Right lobe of liver (tissue), 6 donors: Measurements from ENCODE around the gene LDHB. TPM values are rescaled to one million over a fixed set of nuclear protein-coding genes. Genes with fewer than 3 reads are reported as not detected.
"Not testable (repeated sequence)": the region's sequence is repeated elsewhere in the genome, so short reads cannot be mapped to it uniquely, and the experiment has no call there.

Source experiments
- ATAC-seq, 4 donors: fragments of 200-7000 bp; cut with Tn5 transposase; one replicate each; pipeline ENCODE4 v1.9.1; 2020; ENCODE audit warnings: mild to moderate bottlenecking in 4 of 4, moderate library complexity in 4 of 4
- DNase-seq, 3 donors: peaks; one replicate each; pipeline ENCODE4 v3.0.0-alpha.2; 2020
- H3K27ac ChIP-seq, 3 donors: fragments of 200-600 bp; one replicate each; pipeline ENCODE4 v1.8.0; 2022
- H3K27me3 ChIP-seq, 2 donors: fragments of 200-600 bp; one replicate each; pipeline ENCODE4 v1.8.0; 2022
- H3K36me3 ChIP-seq, 4 donors: fragments of 200-600 bp; sonication (generic) in 1 of 4; one replicate each; pipeline versions ENCODE4 v1.5.1 to v1.8.0; 2017 to 2022; ENCODE audit warnings: control low read depth in 1 of 4
- H3K4me1 ChIP-seq, 4 donors: fragments of 200-600 bp; sonication (generic) in 1 of 4; one replicate each; pipeline versions ENCODE4 v1.5.1 to v1.8.0; 2017 to 2022; ENCODE audit warnings: control low read depth in 1 of 4
- H3K4me3 ChIP-seq, 3 donors: fragments of 200-600 bp; one replicate each; pipeline ENCODE4 v1.8.0; 2022
- H3K9me3 ChIP-seq, 4 donors: fragments of 200-600 bp; sonication (generic) in 1 of 4; one replicate each; pipeline versions ENCODE4 v1.5.1 to v1.8.0; 2017 to 2022; ENCODE audit warnings: control low read depth in 1 of 4
- CTCF ChIP-seq, 4 donors: fragments of 200-600 bp in 3 of 4; fragments of 450-650 bp in 1 of 4; IDR thresholded peaks; one replicate each; pipeline versions ENCODE4 v1.5.1 to v1.8.0; 2016 to 2022; ENCODE audit warnings: antibody characterized with exemption in 4 of 4, mild to moderate bottlenecking in 2 of 4
- POLR2A ChIP-seq: fragments of 450-650 bp; IDR thresholded peaks from one replicate; pipeline ENCODE4 v1.6.1; 2017; ENCODE audit warnings: antibody characterized with exemption, mild to moderate bottlenecking
- WGBS: methylation state at CpG from one replicate; pipeline ENCODE4 v1.1.6; 2018; ENCODE audit warnings: low coverage, low lambda C conversion rate; ENCODE audit not compliant: insufficient coverage; ENCODE audit errors: missing lambda C conversion rate; 5-methylcytosine and 5-hydroxymethylcytosine counted together
- intact Hi-C, 2 donors: fragments of 100-400 bp; cut with DNase I; formaldehyde crosslinking; loops; one replicate each; pipeline versions ENCODE4 v1.11.2 to v1.14.1; 2022
- total RNA-seq, 6 experiments: library from RNA; depleted of rRNA in 2 of 6; stranded (reverse); fragments of >200 nt in 2 of 6; fragmentation: NEBNext Ultra II Directional in 3 of 6; extraction: Animal tissue kit (Norgen Biotek cat#: 25700) in 3 of 6; gene quantifications; one replicate each; pipeline versions ENCODE4 v1.1.0 to v1.2.4, GENCODE V29; 2016 to 2023
- donor health status: DM: no; HTN: yes; CAD: no.
- donor health status: DM: no; HTN: no; CAD: no.
- donor health status: DM: no; HTN: no; CAD: no.
- donor health status: DM: no; HTN: yes; CAD: no.
- donor health status: DM: no; HTN: yes; CAD: no.

The LDHB gene
- total RNA-seq, 6 experiments from 2014 or later, result 12.4 to 28.1 (median 17.8) TPM

GRCh38 chr12:21598651-21599050, 59.0 kb downstream of the LDHB start:
- no peaks in the 10 kb centered on the region for H3K36me3 ChIP-seq
- DNase-seq, result no peak
- no peaks in the 10 kb centered on the region for H3K9me3 ChIP-seq
- intact Hi-C loops, result no loop called here
- TF ChIP-seq POLR2A (no peak), CTCF (IDR thresholded peaks at IDR 0.05) (no peak)
- ATAC-seq, result peak; percentile 56 to 82 (median 57)
- H3K27me3 ChIP-seq, result no peaks in the 10 kb centered on the region
- peak overlapping the region in 2 of 3 donors; percentile 9 to 16 for H3K4me3 ChIP-seq
- peaks cover 0 to 39% (median 5%) of the 10 kb centered on the region in 4 donors for H3K4me1 ChIP-seq
- H3K27ac ChIP-seq, result peak overlapping the region in 2 of 3 donors; percentile 93 to 97
- WGBS, result 25% methylated on average over 4 of the region's 4 CpGs

DNA sequence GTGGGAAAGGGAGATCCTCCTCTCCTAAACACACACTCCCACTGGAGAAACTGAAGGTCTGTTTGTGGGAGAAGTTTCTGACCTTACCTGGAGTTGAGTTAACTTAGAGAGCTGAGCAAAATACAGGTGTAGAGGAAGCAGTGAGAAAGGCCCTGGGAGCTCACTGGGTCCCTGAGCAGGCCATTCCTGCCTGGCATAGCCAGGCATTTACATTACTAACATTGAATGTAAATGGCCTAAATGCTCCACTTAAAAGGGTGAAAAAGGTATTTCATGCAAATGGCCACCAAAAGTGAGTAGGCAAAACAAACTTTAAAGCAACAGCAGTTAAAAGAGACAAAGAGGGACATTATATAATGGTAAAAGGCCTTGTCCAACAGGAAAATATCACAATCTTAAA, 62.3 kb downstream of the LDHB start:
- H3K27ac ChIP-seq, H3K4me3 ChIP-seq, intact Hi-C loops, H3K27me3 ChIP-seq, ATAC-seq, H3K36me3 ChIP-seq, H3K9me3 ChIP-seq, DNase-seq: not testable (repeated sequence)
- peaks cover 0 to 31% (median 5%) of the 10 kb centered on the region in 4 donors for H3K4me1 ChIP-seq

- WGBS, result 74% methylated on average over 3 of the region's 3 CpGs
- Histone ChIP-seq H3K4me1 (peaks cover 0 to 20% (median 5%) of the 10 kb centered on the region in 4 donors), H3K9me3 (no peaks in the 10 kb centered on the region), H3K36me3 (no peaks in the 10 kb centered on the region), H3K4me3 (no peak overlapping the region), H3K27me3 (no peaks in the 10 kb centered on the region), H3K27ac (peak overlapping the region in 1 of 3 donors; percentile 56)
- ATAC-seq, result no peak
- DNase-seq, result no peak
- intact Hi-C loops, result no loop called here
- TF ChIP-seq POLR2A (no peak), CTCF (IDR thresholded peaks at IDR 0.05) (no peak)
Measured at GRCh38 chr12:21585485-21585884, 72.2 kb downstream of the LDHB start.

Other genes starting within 250 kb of the LDHB start
- 10 to 100 TPM in 3 of 6 experiments, 1 to 10 TPM in 3; 6.5 to 12.7 (median 10.4) TPM for gene PYROXD1, start 220.2 kb downstream of the LDHB start, total RNA-seq
- gene RECQL, start 156.2 kb downstream of the LDHB start, total RNA-seq, result 10 to 100 TPM in 4 of 6 experiments, 1 to 10 TPM in 2; 8.9 to 21.2 (median 13.1) TPM
- 10 to 100 TPM; 13.7 to 25.2 (median 18.1) TPM for gene GOLT1B, start 156.1 kb downstream of the LDHB start, total RNA-seq
- 1 to 10 TPM in 2 of 6 experiments, under 1 TPM in 3, not detected in 1; 0.24 to 6.9 (median 0.56) TPM for gene SPX, start 131.5 kb downstream of the LDHB start, total RNA-seq
- gene GYS2, start 53.0 kb downstream of the LDHB start, total RNA-seq, result 10 to 100 TPM; 28.4 to 72.4 (median 47.1) TPM
- gene KCNJ8, start 116.9 kb upstream of the LDHB start, total RNA-seq, result 10 to 100 TPM in 5 of 6 experiments, 1 to 10 TPM in 1; 9.1 to 37.5 (median 25.4) TPM